NCI-H524 (cell line): ENCODE data around the gene NOP56.
"Not testable (repeated sequence)": the region's sequence is repeated elsewhere in the genome, so short reads cannot be mapped to it uniquely, and the experiment has no call there.

ENCODE experiments used
- DNase-seq, 2 experiments: peaks; one replicate each; lab custom pipeline; 2025; lab: John Stamatoyannopoulos, UW

The NOP56 gene

GRCh38 chr20:2684817-2685216, 32.4 kb downstream of the NOP56 start:
- DNase-seq = not testable (repeated sequence)

DNA sequence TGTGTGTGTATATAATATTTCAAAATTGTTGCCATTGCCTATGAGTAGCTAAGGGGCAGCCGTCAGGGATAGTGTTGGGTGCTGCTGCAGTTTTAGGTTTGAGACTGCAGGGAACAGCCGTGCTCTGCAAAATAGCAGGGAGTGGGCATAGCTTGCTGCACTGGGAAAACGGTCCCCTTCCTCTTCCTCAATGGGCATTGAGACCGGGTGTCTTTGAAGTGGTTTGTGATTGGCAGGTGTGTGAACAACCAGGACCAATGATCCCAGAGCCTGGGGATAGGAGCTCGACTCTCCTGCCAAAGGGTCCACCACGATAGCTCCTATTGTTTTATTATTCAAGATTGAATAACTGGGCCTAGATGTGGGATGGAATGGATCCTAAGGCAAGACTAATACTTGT, 35.1 kb downstream of the NOP56 start:
- no peak for DNase-seq

DNA sequence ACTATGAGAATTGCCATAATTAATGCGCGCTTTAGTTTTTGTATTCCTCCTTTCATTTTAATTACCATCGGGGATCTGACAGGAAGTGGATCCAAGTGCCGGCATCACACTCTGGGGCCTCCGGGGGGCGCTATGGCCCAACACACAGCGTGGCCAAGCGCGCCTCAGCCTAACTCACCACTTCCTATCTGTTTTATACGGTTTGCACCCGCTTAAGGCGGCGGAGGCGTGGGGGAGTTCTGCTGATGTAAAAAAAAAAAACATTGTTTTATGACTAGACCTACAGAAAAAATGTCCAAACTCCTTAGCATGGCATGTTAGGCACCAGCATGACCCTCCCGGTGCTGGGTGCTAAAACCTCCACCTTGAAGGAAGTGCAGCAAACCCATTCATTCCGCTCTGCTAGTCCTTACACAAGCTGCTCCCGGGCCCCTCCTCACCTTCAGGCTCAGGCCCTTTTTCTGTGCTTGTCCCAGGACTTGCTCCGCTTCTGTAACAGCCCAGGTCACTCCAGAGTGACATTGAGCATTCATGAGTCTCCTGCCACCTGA, 35.7 kb downstream of the NOP56 start:
- DNase-seq = peak in 1 of 2 experiments; percentile 62

GRCh38 chr20:2690213-2690612, 37.8 kb downstream of the NOP56 start:
- DNase-seq = no peak

GRCh38 chr20:2690718-2691117, 38.3 kb downstream of the NOP56 start:
- peak in 1 of 2 experiments; percentile 14 for DNase-seq

- no peak for DNase-seq
These were observed 38.7 kb downstream of the NOP56 start for GRCh38 chr20:2691127-2691526.

GRCh38 chr20:2691663-2692035, 39.2 kb downstream of the NOP56 start:
- no peak for DNase-seq

DNA sequence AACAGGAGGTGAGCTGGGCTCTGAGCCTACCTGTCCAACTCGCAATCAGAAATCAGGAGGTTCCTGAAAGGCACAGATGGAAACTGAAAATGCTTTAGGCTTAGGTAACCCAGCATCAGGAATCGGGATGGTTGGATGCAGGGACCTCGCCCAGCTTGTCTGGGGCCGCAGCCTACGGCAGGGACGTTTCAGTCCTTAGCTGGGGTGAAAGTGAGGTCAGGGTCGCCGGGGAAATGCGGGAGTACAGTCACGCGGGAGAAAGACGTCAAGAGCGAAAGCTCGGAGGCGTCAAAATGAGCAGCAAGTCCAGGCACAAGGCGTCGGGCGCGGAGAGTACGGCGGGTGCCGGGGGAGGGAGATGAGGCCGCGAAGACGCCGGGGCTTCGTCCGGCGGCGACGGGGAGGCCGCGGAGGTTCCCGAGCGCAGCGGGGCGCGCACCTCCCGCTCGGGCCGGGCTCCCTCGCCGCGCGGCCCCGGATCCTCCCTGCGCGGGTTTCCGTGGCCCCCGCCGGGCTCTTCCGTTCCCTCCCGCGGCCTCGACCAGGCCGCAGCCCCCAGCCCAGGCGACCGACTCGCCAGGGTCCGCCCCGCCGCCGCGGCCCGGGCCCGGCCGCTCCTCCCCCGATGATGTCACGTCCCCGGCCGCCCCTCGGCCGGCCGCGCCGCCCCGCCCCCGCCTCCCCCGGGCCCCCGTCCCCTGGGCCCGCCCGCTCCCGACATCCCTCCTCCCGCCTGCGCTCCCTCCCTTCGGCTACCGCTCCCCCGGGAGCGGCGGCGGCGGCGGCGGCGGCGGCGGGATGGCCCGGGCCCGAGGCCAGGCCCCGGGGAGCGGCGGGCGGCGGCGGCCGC, 39.8 kb downstream of the NOP56 start, which contains the start of gene EBF4:
EBF4 (plus strand) TSS at position 745 of the 850 bp plus-strand sequence. CDS start 866 bp downstream, outside the sequence.
- DNase-seq = peak; percentile 28 to 29

GRCh38 chr20:2692886-2693285, 40.5 kb downstream of the NOP56 start:
- no peak for DNase-seq

- DNase-seq = no peak
These were observed 41.0 kb downstream of the NOP56 start for GRCh38 chr20:2693286-2694007.

DNA sequence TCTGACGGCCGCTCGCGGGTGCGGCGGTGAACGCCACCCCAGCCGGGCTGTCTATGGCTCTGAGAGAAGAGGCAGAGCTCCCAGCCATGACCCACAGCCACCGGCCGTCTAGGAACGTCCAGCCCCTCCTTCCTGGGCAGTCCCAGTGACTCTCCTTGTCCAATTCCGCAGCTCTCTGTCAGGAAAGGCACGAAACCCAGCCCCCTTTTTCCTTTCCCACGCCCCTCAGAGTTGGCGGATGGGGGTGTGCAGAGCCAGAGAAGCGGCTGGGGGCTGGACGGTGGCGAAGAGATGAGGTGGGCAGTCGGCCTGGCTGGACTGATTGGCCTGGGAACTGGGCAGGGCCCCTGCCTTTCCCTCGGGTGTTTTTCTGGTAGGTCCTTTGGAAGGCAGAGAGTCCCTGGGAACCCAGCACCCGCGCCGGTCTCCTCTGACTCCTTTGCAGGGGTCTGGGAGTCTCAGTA, 41.6 kb downstream of the NOP56 start:
- no peak for DNase-seq

DNA sequence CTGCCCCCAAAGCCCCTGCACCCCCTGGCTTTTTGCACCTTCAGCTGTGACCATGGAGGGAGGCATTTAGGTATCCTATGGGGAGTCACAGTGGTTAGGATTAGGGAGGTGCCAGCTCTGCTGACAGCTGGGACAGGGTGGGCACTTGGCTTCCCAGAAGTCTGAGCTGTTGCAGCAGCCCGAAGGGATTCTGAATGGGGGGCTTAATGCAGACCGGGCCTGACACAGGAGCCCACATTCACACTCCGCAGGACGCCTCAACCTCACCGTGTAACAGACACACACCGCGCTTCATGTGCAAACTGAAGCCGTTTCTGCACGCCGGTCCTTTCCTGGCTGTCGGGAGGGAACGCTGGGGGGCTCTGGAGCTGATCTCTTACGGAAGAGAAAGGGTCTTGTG, 42.1 kb downstream of the NOP56 start:
- DNase-seq = peak in 1 of 2 experiments; percentile 26

DNA sequence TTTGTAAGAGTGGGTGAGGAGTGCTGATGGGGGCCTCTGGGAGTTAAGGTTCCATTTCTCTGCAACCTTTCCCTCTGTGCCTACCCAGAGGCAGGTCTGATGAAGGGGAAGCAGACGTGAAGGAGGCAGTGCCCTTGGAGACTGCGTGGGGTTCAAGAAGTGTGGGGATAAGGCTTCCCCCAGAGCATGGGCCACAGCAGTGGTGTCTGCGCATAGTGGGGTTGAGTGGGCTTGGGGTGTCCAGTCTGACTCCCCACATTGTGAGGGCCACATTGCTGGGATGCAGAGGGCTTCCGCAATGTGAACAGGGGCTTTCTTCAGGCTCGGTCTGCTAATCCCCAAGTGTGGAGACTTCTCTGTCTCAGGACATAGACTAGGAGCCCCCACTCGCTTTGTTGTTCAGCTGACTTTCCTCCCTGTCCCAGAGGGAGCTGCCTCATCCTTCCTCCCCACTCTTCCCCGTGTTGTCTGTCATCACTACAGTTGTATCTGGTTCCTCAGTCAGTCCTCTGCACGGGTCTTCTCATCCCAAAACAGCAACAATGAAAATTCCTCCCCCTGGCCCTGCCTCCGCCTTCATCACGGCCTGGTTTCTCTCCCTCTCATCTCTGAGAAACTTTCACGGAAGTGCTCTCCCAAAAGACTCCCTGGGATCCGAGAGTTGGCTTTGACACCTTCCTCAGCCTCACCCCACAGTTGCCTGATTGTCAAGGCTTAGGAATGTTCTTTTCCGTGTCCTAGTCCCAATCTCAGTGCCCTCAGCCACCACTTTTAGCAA, 43.0 kb downstream of the NOP56 start:
- DNase-seq = no peak

DNA sequence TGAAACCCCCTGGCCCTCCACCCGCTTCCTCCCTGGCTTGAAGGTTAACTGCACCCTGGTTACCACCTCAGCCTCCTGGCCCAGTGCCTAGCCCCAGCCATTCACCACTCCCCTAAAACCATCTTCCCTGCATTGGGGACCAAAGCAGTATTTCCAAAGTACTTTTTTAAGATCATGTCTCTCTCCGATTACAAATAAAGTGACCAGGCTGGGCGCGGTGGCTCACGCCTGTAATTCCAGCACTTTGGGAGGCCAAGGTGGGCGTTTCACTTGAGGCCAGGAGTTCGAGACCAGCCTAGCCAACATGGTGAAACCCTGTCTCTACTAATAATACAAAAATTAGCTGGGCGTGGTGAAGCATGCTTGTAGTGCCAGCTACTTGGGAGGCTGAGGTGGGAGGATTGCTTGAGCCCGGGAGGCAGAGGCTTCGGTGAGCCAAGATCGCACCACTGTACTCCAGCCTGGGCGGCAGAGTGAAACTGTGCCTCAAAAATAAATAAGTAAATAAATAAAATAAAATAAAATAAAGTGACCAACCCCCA, 43.6 kb downstream of the NOP56 start:
- DNase-seq = not testable (repeated sequence)

- no peak for DNase-seq
These were observed 44.2 kb downstream of the NOP56 start for GRCh38 chr20:2696646-2697045.

GRCh38 chr20:2697768-2698167, 45.3 kb downstream of the NOP56 start:
- no peak for DNase-seq

DNA sequence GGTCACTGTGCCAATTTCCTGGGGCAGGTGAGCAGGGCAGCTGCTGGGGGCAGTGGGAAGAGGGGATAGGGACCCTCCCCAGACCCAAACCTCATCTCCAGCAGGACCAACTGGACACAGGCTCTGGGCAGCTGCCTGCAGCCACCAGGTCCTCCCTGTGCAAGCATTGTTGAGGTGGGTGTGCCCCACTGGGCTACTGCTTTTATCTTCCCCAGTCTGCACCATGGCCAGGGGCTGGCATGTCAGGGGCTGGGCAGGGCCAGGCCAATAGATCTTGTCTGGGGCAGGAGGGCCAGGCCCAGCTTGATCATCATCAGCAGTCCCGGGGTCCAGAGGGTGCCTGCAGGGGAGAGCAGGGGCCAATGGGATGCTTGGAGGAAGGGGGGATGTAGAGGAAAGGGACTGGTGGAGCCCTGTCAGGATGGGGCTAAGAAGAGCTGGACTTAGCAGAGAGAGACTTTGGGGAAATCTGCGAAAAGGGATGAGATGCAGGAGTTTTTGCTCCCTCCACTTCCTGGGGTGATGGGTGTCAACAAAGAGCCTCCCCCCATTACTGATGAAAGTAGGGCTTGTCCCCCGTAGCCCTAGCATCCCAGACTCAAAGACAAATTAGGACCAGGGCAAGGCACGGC, 45.9 kb downstream of the NOP56 start:
- no peak for DNase-seq

- DNase-seq = no peak
These were observed 46.5 kb downstream of the NOP56 start for GRCh38 chr20:2698912-2699311.

- no peak for DNase-seq
These were observed 47.5 kb downstream of the NOP56 start for GRCh38 chr20:2699775-2700413.

DNA sequence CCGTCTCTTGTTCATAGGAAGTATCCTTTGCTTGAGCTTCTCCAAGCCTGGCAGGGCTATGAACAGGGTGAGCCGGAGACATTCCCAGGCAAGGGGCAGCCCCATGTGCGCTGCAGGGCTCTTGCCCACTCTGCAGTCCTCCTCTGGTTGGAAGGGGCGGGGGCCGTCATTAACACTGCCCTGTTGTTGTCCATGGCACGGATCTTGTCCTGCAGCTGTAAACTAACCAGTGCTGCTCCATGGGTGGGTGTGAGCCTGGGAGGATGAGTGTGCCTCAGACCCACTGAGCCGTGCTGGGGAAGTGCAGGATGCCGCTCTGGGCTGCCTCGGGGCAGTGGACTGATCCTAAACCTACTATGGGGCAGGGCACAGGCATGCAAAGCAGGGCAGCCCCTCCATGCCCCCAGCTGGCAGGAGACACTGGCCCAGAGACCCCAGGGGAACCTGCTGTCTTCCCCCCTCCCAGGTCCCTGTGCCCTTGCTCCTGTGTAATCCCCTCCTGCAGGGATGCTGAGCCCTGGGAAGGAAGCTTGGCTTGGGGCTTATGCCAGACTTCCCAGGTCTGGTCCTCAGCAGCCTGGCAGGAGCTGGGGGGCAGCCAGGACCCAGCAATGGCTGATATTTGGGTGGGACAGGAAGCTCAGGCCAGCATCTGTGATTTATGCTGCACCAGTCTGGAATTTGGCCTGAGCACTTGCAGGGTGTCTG, 48.6 kb downstream of the NOP56 start:
- no peak for DNase-seq
